Islet precursor cell (in vitro differentiated cells): ENCODE data around the gene GALNT5.
"Not testable (repeated sequence)": the region's sequence is repeated elsewhere in the genome, so short reads cannot be mapped to it uniquely, and the experiment has no call there.

Source experiments
- DNase-seq: peaks from one replicate; pipeline ENCODE4 v3.0.0-alpha.2; 2018

GALNT5 gene

DNA sequence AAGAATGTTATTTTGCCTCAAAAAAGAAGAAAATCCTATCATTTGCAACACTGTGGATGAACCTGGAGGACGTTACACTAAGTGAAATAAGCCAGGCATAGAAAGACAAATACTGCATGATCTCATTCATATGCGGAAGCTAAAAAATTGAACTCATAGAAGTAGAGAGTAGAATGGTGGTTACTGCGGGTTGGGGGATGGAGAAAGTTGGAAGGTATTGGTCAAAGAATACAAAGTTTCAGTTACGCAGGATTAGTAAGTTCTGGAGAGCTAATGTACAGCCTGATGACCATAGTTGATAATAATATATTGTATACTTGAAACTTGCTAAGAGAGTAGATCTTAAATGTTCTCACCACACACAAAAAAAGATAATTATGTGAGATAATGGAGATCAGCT lies 5.0 kb upstream of the GALNT5 start:
- no peak for DNase-seq

DNA sequence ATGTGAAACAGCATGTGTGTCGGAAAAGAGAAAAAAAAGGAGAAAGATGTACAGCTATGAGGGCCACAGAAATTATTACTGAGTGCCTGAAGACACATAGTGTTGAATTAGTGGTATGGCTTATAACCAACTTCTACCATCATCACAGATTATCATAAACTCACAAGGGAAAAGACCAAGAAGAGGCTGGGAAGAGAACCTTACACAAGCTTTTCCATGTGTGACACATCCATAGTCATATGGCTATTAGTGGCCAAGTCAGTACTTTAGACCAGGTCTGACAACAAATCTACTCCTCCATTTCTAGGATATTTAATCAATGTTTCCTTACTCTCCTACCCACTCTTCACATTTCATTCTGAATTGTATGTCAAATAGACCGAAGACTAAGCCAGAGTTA lies 3.5 kb upstream of the GALNT5 start:
- no peak for DNase-seq

DNA sequence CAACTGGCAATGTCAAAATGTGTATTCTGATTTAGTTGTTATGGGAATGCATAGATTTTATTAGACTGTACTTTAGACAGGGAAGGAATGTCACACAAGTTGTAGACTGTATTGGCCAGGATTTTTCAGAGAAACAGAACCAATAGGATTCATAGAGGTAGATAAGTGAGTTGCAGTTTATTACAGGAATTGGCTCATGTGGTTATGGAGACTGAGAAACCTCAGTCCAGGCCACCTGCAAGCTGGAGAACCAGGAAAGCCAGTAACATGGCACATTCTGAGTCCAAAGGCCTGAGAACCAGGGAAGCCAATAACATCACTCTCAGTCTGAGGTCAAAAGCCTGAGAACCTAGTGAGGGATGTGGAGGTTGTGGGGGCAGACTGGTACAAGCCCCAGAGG lies 1.8 kb upstream of the GALNT5 start:
- DNase-seq = no peak

DNA sequence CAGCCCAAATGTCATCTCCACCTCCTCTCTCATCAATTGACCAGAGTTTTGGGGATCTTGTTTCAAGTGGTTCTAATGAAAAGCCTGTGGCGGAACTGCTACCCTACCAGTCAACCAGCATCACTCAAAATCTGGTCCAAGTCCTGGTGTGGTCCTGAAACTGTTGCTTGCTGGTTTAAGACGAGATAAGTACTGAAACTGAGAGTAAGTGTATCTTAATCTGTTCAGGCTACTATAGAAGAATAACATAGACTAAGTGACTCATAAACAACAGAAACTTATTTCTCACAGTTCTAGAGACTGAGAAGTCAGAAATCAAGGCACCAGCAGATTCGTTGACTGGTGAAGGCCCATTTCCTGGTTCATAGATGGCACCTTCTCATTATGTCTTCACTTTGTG lies 879 bp upstream of the GALNT5 start:
- no peak for DNase-seq

DNA sequence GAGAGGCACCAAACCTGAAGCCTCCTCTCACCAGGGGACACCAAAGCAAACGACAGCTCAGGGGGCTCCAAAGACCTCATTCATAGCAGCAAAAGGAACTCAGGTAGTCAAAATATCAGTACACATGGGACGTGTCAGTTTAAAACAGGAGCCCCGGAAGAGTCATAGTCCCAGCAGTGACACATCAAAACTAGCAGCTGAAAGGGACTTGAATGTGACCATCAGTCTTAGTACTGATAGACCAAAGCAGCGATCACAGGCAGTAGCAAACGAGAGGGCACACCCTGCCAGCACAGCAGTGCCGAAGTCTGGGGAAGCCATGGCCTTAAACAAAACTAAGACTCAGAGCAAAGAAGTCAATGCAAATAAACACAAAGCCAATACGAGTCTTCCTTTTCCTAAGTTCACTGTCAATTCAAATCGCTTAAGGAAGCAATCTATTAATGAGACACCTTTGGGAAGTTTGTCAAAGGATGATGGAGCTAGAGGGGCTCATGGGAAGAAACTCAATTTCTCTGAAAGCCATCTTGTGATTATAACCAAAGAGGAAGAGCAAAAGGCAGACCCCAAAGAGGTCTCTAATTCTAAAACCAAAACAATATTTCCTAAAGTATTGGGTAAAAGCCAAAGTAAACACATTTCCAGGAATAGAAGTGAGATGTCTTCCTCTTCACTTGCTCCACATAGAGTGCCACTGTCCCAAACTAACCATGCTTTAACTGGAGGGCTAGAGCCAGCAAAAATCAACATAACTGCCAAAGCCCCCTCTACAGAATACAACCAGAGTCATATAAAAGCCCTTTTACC lies 1.2 kb downstream of the GALNT5 start:
- no peak for DNase-seq

DNA sequence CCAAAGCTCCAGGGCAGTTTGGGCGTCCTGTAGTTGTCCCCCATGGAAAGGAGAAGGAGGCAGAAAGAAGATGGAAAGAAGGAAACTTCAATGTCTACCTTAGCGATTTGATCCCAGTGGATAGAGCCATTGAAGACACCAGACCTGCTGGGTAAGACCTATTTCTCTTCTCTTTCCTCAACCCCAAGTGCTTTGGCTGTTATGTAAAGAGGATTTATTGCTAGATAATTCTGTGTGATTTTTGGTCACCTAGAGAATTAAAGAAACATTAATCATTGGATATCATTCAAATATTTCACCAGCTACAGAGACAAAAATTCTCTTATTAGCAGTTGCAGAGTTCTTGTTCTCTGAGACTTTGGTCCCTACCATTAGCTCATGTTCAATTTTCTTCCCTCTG lies 1.9 kb downstream of the GALNT5 start:
- DNase-seq = no peak

DNA sequence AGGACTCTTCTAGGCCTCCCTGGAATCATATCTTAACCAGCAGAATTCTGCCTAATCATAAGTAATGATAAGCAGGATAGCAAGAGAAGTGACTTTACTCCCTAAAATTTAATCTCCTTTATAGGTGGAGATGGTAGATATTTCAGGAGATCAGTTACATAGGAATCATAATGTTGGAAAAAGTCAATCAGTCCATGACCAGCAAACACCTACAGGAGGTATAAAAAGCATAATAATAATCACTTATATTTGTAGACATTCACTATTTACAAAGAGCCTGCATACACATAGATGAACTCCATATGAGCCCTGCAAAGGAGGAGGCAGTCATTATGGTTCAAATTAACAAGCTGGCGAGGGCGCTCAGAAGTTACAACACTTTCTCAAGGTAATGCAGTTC lies 2.5 kb downstream of the GALNT5 start:
- DNase-seq = no peak

DNA sequence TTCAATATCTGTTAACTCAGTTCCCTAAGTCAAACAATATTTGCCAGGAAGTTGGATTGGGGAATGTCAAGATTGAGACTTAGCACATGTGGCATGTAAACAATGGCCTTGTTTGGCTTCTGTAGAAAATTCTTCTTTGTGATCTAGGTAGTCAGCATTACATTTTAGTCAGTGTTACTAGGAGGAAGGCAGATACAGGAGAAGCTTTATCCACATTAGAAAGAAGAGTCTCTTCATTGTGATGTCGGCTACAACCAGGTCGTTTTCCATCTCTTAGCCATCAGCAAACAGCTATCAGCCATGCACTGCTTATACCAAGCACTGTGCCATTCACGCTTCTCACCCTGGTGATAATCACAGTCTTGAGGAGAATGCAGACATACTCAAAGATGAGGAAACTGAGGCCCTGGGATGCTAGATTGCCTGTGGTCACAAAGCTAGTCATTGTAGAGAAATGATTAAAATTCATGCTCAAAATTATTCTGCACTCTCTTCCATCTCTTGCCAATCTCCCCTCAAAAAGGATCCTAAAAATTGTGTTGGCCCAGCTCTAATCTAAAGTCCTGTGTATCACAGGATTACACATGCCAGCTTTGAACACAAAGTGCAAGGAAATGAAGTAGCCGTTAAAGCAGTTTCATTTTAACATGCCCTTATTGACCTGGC lies 3.2 kb downstream of the GALNT5 start:
- DNase-seq = no peak

DNA sequence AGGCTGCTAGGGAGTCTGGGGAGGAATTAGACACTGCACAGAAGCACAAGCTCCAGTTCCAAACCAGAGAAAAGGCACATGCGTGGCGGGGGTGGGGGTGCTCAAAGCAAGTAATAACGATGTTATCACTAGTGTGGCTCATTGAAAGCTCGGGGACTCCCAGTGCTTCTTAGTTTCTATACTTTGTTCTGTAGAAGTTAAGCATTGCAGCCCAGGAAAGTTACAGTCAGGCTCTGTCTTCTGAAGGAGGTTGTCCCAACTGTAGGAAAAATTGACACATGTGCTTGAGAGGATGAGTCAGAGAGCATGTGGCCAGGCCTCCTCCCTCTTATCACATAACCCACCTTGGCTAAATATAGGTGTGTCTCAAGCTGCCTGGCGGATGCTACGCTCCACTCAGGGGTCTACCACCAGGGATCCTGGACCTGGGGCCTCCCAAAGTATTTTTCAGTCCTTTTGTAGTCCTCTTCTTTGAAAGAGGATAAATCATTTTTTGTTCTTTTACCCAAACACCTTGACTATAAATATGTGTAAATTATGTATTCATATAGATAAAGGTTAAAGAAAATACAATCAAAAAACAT lies 3.8 kb downstream of the GALNT5 start:
- DNase-seq = peak; percentile 59

DNA sequence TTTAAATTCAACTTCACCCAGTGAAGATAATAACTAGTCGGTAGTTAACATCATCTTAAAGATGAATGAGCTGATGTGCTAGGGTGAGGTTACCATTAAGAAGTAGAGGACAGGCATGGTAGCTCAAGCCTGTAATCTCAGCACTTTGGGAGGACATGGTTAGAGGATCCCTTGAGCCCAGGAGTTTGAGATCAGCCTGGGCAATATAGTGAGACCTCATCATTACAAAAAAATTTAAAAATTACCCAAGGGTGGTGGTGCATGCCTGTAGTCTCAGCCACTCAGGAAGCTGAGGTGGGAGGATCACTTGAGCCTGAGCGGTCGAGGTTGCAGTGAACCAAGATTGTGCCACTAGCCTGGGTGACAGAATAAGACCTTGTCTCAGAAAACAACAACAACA lies 4.7 kb downstream of the GALNT5 start:
- DNase-seq = no peak

DNA sequence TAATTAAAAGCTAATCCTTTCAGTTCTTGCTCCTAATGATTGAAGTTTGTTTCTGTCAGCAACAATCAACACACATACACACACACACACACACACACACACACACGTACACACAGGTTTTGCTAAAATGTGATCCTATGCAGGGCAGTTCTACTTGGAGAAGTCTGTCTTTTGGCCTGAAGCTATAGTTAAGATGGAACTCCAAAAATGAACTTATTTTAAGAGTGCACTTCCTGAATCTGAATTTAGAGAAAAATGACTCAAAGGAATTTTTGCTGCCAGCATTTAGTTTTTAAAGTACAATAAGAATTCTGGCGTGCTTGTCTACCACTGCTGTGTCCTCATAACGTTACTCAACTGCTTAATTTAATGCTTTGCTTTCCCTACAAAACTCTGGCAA lies 6.6 kb downstream of the GALNT5 start:
- no peak for DNase-seq

DNA sequence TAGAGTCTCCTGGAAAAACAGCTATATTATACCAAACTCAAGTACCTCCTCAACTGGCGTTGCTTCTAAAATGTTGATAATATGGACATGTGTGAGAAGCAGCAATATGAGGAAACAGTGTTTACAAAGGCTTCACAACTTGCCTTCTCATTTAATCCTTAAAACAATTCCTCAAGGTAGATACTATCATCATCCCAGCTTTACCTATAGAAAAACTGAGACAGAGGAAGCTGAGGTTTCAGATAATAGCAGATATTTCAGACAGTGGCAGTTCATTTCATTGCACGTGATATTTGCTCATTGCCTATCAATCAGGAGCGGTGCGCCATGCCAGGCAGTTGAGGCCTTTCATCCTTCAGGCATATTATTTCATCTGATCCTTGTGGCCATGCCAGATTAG lies 8.3 kb downstream of the GALNT5 start:
- no peak for DNase-seq

DNA sequence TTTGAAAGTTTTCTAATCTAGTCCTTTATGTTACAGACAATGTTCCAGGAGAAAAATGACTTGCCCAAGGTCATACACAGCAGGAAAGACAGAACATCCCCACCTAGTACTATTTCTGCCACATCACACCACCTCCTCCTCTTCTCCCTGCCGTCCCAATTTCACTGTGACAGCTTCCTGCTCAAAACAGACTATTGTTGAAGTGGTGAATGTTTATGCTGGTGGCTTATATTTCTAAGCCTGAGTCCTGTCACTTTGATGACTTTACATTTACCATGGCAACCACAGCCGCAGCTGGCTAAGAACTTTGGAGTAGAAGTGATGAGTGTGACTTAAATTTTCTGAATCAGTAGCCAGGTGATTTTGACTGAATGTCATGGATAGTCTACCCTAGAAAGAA lies 10.0 kb downstream of the GALNT5 start:
- no peak for DNase-seq

DNA sequence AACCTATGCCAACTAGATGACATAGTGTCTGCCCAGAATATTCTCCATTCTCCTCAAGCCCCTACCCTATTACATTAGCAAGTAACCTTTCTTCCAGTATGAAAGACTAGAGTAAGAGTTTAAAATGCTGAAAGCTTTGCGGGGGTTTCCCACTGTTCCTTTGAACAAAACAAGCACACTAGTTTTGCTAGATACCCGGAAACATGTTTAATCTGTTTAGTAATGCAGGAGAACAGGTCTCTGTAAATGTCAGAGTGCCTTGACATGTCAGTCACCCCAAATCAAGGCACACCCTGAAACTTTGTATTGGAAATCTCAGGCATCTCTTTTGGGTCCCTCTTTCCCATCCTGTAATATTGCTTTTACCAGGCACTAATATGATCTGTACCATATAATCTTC lies 11.6 kb downstream of the GALNT5 start:
- DNase-seq = no peak

DNA sequence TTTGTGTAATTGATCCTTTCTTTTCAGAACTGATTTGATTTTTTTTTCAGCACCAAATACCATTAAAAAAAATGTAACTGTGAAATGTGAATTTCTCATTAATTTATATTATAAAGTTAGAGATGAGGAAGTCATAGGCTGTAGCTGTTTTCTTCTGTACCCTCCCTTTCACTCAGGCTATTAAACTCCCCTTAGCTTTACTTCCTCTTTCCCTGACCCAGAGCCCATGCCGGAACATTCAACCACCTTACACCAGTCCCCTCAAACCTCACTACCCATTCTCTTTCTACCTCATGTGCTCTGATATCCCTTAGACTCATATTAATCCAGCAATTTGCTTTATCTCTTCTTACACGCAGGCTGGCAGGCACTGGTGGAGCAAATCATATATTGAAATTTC lies 12.4 kb downstream of the GALNT5 start:
- DNase-seq = no peak

DNA sequence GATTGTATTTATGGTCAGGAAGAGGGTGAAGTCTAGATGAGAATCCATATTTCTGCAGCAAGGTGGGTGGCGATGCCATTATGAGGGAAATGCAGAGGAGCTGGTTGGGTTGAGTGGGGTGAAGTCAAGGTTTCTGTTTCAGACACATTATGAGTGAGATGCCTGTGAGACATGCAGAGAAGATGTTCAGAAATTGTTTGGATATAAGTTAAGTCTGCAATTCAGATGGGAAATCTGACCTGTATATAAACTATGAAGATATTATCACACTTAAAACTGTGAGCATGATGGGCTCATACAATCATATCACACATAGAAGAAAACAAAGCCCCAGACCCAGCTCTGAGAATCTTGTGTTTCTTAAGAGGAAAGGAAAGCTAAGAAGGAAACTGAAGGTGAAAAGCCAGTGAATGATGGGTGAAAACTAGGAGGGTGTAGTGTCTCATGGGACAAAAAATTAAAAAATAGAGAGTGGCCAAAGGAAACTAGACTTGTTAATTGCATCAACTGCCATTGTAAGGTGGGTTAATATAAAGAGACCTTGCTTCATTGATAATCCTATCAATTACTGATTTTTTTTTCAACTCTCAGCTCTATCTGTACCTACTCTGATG lies 14.2 kb downstream of the GALNT5 start:
- DNase-seq = no peak

DNA sequence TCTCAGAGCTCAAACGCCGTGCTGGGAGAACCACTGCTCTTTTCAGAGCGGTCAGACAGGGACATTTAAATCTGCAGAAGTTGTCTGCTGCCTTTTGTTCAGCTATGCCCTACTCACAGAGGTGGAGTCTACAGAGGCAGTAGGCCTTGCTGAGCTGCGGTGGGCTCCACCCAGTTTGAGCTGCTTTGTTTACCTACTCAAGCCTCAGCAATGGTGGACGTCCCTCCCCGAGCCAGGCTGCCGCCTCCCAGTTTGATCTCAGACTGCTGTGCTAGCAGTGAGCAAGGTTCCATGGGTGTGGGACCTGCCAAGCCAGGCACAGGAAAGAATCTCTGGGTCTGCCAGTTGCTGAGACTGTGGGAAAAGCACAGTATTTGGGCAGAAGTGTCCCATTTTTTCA lies 21.8 kb downstream of the GALNT5 start:
- not testable (repeated sequence) for DNase-seq

DNA sequence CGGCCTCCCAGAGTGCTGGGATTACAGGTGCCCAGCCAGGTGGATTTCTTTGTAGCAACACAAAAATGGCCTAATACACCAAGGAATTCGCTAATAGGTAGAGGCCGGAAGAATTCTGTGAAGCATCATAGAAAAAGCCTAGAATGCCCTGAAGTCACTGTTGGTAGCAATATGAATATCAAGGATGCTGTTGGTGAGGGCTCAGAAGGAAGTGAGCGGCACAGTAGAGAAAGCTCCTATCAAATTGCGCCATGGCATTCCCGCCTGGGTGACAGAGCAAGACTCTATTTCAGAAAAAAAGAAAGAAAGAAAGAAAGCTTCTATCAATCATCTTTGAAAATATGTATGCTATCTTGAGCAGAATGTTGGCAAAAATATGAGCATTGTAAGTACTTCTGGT lies 23.8 kb downstream of the GALNT5 start:
- DNase-seq = no peak

DNA sequence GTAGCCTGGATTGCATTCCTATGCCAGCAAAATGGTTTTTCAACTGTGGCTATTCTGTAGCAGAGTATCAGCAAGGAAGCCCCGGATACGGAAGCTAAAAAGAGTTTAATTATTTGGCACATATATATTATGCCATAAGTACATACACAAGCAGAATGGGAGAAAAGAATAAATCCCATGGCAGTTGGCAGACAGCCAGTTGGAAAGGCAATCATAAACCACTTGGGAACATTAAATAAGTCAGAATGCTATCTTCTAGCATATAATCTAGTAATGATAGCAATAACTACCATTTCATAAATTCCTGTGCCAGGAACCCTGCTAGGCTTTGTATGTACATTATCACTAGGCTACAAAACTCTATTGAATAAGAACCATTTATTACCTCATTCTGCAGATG lies 26.0 kb downstream of the GALNT5 start:
- no peak for DNase-seq

DNA sequence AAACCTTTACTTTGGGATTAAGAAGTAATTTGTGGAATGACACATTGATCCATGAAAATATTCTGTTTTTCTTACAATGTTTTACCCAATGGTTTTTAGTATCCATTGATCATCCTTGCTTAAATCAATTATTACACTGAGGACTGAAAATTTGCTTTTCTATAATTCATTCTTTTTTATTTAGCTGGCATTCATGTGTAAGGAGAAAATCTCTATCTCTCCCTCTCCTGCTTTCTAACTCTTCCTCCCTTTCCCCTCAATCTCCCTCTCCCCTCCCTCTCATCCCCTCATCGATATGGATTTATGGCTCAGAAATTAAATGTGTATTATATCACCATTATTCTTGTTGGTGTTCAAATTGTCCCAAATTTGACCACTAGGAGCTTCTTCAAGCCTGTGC lies 29.7 kb downstream of the GALNT5 start:
- DNase-seq = no peak

DNA sequence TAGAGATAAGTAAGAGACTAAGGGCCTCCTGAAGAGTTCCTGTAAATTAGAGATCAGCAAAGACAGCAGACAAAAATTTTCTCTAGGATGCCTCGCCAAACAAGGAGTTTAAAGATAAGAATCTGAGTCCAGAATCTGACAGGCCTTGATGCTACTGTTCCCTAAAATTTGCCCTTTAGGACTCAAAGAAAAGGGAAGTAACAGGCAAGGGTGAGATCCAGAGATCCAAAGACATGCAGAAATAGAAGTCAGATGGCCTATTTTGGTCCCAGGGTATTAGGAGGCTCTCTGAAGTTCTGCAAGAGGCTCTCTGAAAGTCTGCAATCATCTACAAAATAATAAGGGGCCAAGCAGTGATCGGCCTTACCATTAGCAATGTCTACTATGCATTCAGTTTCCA lies 33.0 kb downstream of the GALNT5 start:
- DNase-seq = no peak

DNA sequence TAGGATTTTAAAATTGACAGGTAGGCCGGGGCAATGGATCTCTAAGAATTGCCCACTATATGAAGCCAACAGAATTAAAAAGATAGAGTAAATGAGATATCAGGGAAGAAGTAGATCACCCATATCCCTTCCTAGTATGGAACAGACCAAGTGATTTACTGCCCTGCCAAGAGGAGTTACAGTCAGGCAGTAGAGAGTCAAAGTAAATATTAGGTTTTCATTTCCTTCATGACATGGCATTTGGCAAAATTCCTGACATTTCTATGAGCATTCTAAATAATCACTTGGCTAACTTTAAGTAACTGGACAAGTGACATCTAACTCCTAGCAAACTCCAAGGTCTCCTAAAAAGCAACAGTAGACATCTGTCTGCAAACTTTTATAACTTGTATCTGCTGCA lies 33.5 kb downstream of the GALNT5 start:
- DNase-seq = no peak

DNA sequence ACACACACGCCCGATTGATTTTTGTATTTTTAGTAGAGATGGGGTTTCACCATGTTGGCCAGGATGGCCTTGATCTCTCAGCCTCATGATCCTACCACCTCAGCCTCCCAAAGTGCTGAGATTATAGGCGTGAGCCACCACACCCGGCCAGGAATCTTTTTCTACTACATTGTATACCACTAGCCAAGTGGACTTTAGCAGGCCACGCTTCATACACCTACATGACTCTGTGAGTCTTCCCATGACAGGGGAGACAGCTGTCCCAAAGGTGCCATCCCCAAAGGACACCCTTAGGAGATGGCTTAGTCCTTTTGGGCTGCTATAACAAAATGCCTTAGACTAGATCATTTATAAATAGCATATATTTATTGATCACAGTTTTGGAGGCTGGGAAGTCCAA lies 35.3 kb downstream of the GALNT5 start:
- no peak for DNase-seq

DNA sequence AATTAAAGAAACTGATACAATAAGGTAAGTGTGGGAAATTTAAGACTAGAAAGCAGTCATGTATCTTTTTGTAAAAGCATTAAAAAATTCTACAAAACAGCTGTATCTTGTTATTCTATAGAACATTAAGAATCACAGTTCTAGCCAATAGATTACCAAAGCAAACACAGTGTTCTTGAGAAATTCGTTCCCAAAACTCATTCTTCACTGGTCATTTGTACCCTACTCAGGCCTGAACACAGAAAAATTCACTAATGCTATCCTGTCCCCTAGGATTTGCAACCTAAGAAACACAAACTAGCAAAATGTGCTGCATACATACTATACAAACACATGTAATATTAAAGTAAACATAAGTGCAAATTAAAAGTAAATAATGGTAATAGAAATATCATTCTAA lies 39.0 kb downstream of the GALNT5 start:
- DNase-seq = no peak
